HG03521 (cell line): ENCODE data around the gene ZBTB7C.

Source experiments
- ATAC-seq: cut with Tn5 transposase; IDR thresholded peaks from one replicate; pipeline ENCODE4 v1.9.1; 2021; ENCODE audit warnings: mild to moderate bottlenecking, moderate library complexity; ENCODE audit not compliant: unreplicated experiment

The ZBTB7C gene

DNA sequence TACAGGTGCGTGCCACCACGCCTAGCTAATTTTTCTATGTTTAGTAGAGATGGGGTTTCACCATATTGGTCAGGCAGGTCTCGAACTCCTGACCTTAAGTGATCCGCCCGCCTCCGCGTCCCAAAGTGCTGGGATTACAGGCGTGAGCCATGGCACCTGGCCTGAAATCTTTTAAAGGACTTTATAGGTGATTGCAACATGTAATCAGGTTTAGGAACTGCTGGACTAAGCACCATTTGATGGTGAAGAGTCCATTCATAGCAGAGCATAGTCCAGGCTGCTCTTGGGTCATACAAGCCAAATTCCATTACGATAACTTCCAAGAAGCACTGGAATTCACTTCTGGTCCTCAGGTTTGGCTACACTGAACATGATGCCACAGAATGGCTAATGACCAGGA is 278.1 kb downstream of the ZBTB7C start:
- ATAC-seq, result no peak

DNA sequence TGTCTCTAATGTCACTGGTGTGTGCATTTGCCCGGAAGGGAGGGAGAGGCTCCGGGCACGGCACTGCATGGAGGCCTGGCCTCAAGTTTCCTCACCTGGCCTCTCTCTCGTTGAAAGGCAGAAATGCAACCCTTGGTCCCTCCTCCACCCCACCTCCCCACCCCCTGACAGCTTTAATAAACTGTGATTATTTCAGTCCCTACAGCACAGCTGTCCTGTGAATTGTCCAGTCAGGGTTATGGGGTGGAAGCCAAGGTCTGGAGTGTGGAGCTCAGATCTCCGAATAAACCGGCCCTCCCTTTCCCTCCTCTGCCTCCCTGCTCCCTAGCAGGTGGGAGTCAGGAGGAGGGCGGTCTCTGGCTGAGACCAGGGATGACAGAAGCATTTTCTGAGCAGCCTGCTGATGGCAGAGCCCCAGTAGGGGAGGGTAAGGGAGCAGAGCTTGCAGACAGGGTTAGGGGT is 279.5 kb downstream of the ZBTB7C start:
- ATAC-seq, result no peak

DNA sequence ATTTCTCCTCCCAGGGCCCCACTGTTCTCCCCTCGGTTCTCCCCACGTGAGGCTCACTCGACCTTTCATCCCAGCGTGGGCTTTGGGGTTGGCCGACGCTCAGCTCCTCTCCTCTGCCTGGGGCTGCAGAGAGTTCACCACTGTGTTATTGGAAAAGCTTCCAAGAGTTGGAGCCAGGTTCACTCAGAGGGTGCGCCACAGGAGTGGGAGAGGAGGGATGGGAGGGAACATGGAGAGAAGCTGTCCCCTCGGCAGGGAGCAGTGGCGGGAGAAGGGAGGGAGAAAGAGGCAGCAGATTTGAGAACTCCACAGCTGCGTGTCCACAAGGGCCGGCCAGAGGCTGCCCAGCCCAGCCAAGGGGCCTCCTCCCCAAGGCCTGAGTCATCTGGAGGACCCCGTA is 281.6 kb downstream of the ZBTB7C start:
- ATAC-seq, result no peak

DNA sequence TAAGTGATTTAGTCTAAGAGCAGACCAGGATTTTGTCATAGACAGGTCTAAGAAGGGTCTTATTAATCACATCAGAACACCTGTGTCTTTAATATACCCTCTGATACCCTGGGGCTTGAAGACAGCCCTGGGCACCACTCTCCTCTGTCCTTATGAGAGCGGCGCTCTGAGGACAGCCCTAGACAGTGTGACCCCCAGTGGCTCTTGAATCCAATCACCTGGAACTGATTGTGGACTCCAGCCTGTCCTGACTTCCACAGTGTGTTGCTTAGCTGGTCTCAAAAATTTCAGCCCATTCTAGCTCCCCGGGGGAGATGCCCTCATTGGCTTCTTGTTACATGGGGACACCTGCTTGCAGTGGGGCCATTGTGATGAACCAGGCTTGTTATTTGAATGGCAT is 282.9 kb downstream of the ZBTB7C start:
- ATAC-seq, result no peak

DNA sequence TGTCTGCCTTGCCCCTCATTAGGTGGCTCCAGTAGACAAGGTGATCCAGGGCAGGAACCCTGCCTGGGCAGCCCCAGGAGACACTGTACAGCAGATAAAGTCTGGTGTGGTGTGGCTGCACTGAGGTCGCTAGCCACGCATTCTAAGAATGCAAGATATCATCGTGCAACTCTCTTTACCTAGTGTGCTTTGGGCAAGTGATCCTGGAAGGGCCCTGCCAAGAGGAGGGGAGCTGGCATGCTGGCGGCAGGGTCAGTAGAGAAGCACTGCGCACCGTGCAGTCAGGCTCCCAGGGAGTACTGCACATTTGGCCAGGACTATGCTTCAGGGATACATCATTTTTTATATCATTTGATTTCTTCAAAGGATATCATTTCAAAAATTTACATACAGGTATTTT is 283.5 kb downstream of the ZBTB7C start:
- ATAC-seq, result no peak

DNA sequence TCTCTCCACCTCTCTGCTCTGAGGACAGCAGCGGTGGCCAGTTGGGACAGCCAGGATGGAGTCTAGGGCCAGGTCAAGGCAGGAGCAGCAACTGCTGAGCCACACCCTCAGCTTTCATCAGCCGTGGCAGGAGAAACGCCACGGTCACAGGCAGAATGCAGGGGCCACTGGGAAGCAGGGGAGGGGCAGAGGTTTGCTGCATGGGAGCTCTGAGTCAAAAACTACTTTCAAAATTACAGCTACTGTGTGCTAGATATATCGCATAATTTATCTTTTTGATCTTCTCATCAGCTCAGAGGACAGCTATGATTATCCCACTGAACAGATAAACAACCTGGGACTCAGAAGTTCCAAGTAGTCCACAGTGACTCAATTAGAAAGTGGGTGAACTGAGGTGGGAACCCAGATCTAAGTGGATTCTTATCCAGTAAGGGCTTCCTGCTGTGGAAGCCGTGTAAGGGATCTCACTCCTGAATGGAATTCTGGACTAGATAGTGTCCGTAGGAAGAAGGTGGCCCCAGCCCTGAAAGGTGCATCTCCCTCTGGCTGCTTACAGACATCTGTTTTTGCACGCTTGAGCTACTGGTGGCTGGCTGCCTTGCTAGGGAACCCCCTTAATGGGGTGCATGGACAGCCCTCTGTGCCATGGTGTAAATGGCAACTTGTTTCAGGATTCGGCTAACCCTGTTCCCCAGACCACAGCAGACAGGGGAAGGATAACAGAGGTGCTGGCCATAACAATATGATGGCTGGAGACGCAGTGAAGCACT is 284.1 kb downstream of the ZBTB7C start:
- ATAC-seq, result no peak

DNA sequence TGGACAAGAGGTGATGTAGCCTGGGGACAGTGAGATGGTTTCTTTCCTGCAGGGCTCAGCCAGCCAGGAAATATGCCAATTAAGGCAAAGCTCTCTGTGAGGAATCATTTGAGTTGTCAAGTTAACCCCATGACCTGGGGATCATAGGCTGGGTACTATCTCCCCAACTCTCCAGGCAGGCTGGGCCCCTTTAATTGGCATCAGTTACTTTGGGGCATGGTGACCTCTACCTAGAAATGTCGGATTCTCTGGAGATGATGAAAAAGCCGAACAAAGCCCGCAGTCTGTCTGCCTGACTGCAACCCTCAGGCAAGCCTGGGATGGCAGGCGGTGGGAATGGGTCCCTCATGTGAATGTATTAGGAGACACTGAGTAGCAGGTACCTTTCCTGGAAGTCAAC is 285.2 kb downstream of the ZBTB7C start:
- ATAC-seq, result no peak

DNA sequence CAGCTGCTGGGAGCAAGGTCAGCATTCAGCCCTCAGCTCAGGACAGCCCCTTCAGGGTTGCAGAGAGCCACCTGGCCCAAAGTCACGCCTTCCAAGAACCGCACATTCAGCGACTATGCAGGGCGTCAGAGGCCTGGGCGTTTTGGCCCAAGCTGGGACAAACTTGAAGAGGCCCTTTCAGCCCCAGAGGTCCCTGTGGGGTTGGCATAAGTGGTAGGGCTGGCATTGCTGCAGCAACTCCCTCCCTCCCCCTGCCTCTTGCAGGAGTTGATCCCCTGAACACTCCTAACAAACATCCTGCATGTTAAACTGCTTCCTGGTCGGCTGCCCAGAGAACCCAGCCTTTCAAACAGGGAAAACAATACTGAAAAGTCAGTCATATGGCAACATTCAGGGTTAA is 285.9 kb downstream of the ZBTB7C start:
- ATAC-seq, result no peak

DNA sequence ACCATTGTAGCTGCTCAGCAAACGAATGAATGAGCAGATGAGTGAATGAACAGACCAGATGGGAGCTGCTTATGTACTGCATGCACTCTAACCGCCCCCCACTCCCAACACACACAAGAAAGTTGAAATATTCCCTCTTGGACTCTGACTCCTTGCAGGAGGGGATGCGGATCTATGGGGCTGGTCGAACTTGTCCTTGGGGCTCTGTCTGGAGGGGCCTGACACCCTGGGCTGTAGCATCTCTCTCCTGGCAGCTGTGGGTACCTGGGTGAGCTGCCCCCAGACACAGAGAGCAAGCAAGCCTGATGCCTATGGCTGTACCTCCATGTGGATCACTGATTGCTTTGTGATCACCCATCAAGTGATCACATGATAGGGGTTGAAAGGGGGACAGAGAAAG is 286.4 kb downstream of the ZBTB7C start:
- no peak for ATAC-seq

DNA sequence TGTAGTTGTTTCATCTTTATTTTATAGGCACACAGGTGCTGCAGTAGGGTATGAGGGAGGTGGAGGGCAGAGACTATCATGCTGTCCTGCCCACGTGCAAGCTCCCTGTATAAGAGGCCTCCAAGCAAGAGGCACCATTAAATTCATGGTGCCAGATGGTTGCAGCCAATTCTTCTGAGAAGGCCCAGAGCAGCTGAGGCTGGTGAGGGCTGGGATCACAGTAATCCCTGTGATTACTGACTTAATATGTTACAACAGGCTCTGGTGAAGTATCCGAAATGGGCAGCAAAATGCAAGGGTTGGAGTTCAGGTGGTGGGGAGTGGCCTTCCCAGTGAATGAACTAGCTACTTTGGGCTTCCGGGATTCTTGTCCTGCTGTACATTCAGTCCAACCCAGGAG is 286.8 kb downstream of the ZBTB7C start:
- no peak for ATAC-seq

DNA sequence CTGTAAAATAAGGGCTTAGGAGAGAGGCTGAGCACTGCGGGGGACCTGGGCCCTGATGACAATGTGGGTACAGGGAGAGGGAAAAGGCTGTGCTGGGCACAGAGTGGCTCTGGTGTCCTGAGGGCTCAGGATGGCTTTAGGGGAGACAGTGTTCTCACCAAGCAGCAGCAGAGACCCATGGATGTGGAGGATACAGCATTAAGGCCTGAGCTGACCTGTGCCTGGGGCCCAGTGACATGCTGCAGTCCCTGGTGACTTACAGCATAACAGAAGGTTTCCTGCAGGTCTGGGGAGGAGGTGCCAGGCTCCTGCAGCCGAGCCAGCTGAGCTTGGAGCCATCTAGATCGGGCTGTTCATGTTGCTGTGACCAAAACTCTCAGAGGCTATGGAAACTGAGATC is 287.4 kb downstream of the ZBTB7C start:
- no peak for ATAC-seq

DNA sequence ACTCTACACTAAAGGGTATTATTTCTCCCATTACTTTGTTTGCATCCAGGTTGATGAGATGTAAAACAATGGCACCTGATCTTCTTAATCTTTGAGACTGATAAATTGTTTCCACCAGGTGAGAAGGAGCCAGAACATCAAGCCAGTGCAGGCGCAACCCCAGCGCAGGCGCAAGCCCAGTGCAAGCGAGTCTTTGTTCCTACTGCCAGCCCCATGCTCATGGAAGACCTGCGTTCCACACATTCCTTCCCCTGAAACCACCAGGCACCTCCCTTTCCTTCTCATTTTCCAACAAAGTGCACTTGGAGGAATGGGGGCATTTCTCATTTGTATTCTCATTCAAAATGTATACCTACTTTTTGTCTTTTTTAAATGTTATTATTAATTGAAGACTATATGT is 290.0 kb downstream of the ZBTB7C start:
- ATAC-seq, result no peak

DNA sequence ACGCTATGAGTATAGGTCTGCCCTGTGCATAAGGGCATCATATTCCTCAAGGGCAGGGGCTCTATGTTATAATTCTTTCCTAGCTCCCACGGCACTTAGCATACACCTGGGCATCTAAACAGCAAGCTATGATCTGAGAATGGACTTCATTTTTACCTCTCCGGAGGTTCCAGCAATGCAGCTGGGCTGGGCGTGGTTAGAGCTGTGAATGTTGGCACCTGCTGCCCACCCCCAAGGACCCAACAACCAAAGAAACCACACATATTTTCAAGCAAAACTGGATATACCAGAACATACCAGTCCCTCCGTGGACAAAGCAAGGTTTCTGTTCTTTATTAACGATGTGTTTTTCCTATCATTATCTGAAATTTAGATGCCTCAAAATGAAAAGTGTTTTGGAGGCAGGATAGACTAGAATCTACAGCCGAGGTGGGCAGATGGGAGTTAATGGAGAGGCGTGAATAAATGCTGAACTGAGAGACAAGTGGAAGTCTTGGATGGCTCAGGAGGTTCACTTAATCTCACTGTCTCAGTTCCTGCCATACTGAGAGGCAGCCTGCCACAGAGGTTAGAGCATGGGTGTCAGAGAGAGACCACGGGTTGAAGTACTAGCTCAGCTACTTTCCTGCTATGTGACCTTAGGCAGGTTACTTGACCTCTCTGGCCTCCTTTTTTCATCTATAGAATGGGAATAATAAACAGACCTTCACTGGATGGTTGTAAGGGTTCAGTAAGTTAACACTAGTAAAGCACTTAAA is 292.1 kb downstream of the ZBTB7C start:
- ATAC-seq, result no peak

DNA sequence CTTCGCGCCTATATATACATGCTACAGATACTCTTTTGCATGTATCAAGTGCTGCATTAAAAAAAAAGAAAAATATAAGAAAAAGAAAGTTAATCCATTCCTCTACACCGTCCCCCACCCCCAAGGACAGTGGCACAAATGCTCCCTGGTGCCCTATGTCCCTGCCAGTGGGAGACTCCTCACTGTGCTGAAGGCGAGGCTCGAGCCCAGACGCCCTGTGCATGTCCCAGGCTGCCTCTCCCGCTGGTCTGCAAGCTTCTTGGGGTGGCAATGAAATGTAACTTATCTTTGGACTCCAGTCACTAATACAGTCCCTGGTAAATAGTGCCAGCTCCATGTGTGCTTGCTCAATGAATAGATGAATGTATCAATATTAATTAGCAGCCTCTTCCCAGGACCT is 293.2 kb downstream of the ZBTB7C start:
- no peak for ATAC-seq

DNA sequence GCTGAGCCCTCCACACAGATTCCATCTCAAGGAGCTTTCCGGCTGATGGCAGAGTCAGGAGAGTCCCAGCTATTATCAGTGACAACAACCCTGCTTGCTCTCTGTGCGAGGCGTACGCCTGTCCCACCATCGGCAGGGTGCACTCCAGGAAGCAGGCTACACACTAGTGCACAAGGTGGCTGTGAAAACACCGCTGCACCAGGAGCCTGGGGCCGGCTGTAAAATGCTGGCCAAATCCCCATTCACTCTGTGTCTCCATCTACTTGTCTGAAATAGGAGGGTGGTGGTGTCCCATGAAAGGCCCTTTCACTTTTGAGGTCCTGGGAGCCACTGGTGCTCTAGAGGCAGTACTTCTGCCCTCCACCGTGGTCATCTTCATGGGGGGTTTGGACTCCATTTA is 295.5 kb downstream of the ZBTB7C start:
- ATAC-seq, result no peak

DNA sequence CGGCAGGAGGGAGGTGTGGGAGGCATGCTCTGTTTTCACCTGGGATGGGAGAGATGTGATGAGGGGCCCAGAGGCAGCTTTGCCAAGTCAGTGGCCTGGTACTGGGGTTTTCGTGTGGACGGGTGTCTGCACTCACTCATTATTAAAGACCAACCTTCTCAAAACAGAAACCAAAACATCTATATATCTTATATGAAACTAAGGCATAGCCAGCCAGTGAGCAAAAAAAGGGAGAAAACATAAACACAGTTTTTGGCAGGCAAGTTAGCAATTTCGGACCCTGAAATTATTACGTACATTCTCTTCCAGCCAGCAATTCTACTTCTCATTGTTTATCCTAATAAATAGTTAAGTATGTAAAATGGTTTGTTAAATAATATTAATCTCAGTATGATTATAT is 297.6 kb downstream of the ZBTB7C start:
- no peak for ATAC-seq

DNA sequence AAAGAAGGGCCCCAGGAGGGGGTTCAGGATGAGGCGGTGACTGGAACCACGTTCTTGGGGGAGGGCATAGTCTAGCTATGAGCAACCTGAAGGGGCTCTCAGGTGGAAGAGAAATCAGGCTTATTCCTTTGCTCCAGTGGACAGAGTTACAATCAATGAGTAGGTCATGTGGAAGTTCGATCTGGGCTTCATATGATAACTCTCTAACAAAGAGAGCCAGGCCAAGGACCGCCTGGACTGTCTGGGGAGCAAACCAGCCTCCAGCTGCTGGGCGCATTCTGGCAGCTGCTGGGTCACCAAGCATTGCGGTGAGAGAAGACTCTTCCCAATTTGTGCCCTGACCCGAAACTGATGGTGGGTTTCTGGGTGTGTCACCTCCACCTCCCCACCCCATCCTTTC is 298.4 kb downstream of the ZBTB7C start:
- no peak for ATAC-seq

DNA sequence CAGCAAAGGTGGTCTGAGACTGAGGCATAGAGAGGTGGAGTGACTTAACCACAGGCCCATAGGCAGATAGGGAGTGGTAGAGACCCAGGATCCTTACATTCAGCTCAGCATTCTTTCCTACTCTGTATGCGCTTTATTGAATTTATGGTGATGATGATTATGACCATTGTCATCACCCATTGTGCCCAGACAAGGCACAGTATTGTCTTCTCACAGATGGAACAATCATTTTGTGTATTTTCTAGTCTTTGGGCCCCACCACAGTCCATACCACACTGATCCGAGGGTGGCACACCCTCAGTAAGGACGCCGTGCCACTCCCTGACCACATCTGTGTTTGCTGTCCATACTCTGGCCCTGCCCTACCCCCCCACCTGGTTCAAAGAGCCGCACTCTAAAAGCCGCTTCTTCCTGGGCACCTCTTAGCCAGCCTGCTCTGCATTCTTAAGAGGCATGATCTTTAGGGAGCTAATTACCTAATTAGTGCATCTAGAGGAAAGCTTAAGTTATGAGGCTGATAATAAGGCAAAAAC is 299.2 kb downstream of the ZBTB7C start:
- no peak for ATAC-seq

DNA sequence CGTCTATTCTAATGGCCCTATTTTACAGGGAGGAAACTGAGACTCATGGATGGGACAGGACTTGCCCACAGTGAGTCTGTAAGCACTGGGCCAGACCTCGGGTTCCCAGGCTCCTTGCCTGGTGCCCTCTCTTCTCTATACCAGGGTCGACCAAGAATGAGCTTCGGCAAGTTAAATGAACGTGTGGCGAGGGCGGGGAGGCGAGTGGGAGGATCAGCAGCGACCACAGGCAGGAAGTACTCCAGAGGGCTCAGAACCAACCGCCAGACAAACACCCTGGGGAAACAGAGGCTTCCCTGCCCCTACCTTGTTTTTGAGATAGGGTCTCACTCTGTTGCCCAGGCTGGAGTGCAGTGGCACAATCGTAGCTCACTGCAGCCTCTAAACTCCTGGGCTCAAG is 301.0 kb downstream of the ZBTB7C start:
- no peak for ATAC-seq

DNA sequence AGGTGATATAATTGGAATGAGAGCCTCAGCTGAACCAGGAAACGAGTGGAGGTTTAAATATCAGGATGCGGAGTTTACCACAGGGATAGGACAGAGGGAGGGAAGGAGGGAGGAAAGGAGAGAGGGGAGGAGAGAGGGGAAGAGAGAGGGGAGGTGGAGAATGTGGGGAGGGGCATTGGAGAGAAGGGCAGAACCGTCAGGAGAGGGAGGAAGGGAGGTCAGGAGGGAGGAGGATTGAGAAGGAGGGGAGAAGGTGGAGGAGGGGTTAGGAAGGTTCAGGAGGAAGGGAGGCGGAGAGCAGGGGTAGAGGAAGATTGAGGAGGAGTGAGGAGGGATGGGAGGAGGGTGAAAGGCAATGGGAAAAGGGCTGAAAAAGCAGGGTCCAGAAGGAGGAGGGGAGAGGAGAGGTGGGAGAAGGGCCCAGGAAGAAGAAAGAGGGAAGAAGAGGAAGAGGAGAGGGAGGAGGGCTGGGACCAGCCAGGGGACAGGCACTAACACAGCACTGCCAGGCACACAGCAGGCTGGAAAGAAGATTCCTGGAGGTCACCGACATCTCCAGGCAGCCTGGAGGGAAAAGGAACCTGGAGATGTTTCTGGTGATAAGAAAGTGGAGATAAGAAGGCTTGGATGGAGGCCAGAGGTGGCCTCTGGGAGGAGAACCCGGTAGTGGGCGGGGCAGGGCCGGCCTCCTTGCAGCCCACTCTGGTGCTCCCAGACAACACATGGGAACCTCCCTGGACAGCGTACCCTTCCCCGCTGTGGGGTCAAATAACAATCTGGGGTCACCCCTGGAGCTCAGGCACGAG is 302.0 kb downstream of the ZBTB7C start:
- ATAC-seq, result no peak

DNA sequence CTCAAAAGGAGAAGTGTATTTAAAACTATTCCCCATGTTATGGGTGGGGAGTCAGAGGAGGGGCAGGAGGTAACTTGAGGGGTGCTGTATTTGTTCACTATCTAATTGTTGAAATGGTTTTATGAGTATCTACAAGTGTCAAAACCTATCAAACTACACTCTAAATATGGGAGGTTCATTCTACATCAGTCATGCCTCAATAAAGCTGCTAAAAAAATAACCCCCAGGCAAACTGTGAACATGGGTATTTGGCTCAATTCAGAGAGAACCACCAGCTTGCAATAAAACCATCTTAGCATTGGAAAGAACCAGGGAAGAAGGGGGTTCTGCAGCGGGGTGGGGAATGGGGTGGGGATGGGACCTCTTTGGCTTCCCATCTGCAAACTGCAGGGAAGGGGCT is 302.7 kb downstream of the ZBTB7C start:
- no peak for ATAC-seq
